ENCODE measurements around the gene IMPACT. TPM values are rescaled to one million over a fixed set of nuclear protein-coding genes. Genes with fewer than 3 reads are reported as not detected.

Gene IMPACT
- 28.1 and 29.7 TPM in 2 replicates for total RNA-seq
- long read RNA-seq, transcript IMPACT-201 (11 exons, 3,792 nt), result major isoform, 14 of 27 reads
- long read RNA-seq, partial matches to known transcripts, result 0 of 27 reads
- long read RNA-seq, other reads (novel, unspliced or antisense), result 10 of 27 reads

- Mint-ChIP-seq H3K4me1 (ENCODE audit: low read depth) (peaks cover 24% of the 10 kb centered on the region), H3K4me3 (ENCODE audit: low read depth) (peak within 1 kb of the TSS; percentile 89), H3K36me3 (ENCODE audit: insufficient read depth) (peaks cover 7% of the 10 kb centered on the region), H3K27ac (peak within 1 kb of the TSS; percentile 97), H3K27me3 (peaks cover 18% of the 10 kb centered on the region), H3K9me3 (ENCODE audit: low read depth) (peaks cover 13% of the 10 kb centered on the region)
- TF ChIP-seq CTCF (IDR thresholded peaks at IDR 0.05; ENCODE audit: unreplicated experiment), result no peak
- peak; percentile 85 for DNase-seq (ENCODE audit: low spot score, unreplicated experiment)
These were observed at the start of gene IMPACT for GRCh38 chr18:24426398-24427294. TSS of gene IMPACT (plus strand) at chr18:24426670. CDS start at chr18:24426757, 87 bp downstream.

- Mint-ChIP-seq H3K9me3 (ENCODE audit: low read depth) (no peaks in the 10 kb centered on the region), H3K27ac (no peak overlapping the region), H3K36me3 (ENCODE audit: insufficient read depth) (peaks cover 4% of the 10 kb centered on the region), H3K27me3 (no peaks in the 10 kb centered on the region), H3K4me1 (ENCODE audit: low read depth) (no peaks in the 10 kb centered on the region), H3K4me3 (ENCODE audit: low read depth) (no peak overlapping the region)
- TF ChIP-seq CTCF (IDR thresholded peaks at IDR 0.05; ENCODE audit: unreplicated experiment), result no peak
- DNase-seq (ENCODE audit: low spot score, unreplicated experiment), result no peak
These were observed 47.9 kb upstream of the IMPACT start for GRCh38 chr18:24378598-24378997.

GRCh38 chr18:24380163-24380747 is 46.2 kb upstream of the IMPACT start:
- H3K27me3 Mint-ChIP-seq, result no peaks in the 10 kb centered on the region
- no peaks in the 10 kb centered on the region for H3K9me3 Mint-ChIP-seq (ENCODE audit: low read depth)
- H3K4me1 Mint-ChIP-seq (ENCODE audit: low read depth), result peaks cover 5% of the 10 kb centered on the region
- H3K27ac Mint-ChIP-seq, result no peak overlapping the region
- no peak overlapping the region for H3K4me3 Mint-ChIP-seq (ENCODE audit: low read depth)
- no peak for DNase-seq (ENCODE audit: low spot score, unreplicated experiment)
- H3K36me3 Mint-ChIP-seq (ENCODE audit: insufficient read depth), result no peaks in the 10 kb centered on the region
- no peak for TF ChIP-seq CTCF (IDR thresholded peaks at IDR 0.05; ENCODE audit: unreplicated experiment)

GRCh38 chr18:24381126-24381525 is 45.3 kb upstream of the IMPACT start:
- H3K9me3 Mint-ChIP-seq (ENCODE audit: low read depth), result no peaks in the 10 kb centered on the region
- no peak for TF ChIP-seq CTCF (IDR thresholded peaks at IDR 0.05; ENCODE audit: unreplicated experiment)
- H3K27me3 Mint-ChIP-seq, result no peaks in the 10 kb centered on the region
- no peaks in the 10 kb centered on the region for H3K36me3 Mint-ChIP-seq (ENCODE audit: insufficient read depth)
- no peak overlapping the region for H3K4me3 Mint-ChIP-seq (ENCODE audit: low read depth)
- no peak overlapping the region for H3K27ac Mint-ChIP-seq
- peaks cover 5% of the 10 kb centered on the region for H3K4me1 Mint-ChIP-seq (ENCODE audit: low read depth)
- no peak for DNase-seq (ENCODE audit: low spot score, unreplicated experiment)

GRCh38 chr18:24386681-24387080 is 39.8 kb upstream of the IMPACT start:
- no peaks in the 10 kb centered on the region for H3K27me3 Mint-ChIP-seq
- no peak overlapping the region for H3K4me3 Mint-ChIP-seq (ENCODE audit: low read depth)
- H3K9me3 Mint-ChIP-seq (ENCODE audit: low read depth), result no peaks in the 10 kb centered on the region

More at GRCh38 chr18:24386681-24387080, 39.8 kb upstream of the IMPACT start:
- TF ChIP-seq CTCF (IDR thresholded peaks at IDR 0.05; ENCODE audit: unreplicated experiment), result no peak
- no peak overlapping the region for H3K27ac Mint-ChIP-seq
- peaks cover 5% of the 10 kb centered on the region for H3K4me1 Mint-ChIP-seq (ENCODE audit: low read depth)
- DNase-seq (ENCODE audit: low spot score, unreplicated experiment), result no peak
- H3K36me3 Mint-ChIP-seq (ENCODE audit: insufficient read depth), result no peaks in the 10 kb centered on the region

Data from progenitor cell of endocrine pancreas (in vitro differentiated cells).